Measurements from ENCODE around the gene RNU2-1.

GRCh38 chr17:43215341-43215740 lies 18.4 kb downstream of the RNU2-1 start:
- TF ChIP-seq CTCF (IDR thresholded peaks at IDR 0.05) (no peak), POLR2A (IDR thresholded peaks at IDR 0.05) (no peak)
